HG03103 (cell line): ENCODE measurements around the gene TMC1.
"Not testable (repeated sequence)": the region's sequence is repeated elsewhere in the genome, so short reads cannot be mapped to it uniquely, and the experiment has no call there.

Experiments used
- ATAC-seq: cut with Tn5 transposase; IDR thresholded peaks from one replicate; pipeline ENCODE4 v1.9.1; 2021; ENCODE audit warnings: low read depth; ENCODE audit not compliant: unreplicated experiment

Gene TMC1

DNA sequence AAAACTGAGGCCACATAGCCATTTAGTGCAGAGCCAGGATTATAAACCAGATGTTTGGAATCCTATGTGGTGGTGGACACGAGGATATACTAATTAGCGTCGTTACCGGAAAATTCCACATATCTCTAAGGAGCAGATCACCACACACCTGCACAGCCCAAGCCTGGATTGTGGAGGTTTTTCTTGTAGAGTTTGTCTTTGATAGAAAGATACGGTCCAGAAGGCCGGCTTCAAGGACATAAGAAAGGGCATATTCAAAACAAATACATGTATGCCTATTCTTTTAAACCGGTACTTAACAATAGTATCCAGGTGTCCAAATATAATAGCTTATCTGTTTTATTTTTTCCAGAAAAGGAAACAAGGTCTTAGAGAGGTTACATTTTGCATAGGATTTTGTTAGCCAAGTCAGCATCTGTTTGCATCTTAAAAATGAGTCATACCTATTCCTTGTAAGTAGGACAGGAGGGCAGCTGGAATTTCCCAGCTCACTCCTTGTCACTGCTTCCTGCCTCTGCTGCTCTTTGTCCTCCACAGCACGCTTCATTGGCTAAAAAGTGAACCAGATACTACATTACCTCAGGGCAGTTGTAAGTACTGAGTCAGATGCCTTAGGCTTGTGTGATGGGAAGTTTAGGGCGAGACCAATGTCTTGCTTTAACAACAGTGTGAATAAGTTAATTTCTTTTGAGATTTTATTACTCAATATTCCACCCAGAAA is 3.6 kb downstream of the TMC1 start:
- ATAC-seq, result no peak

DNA sequence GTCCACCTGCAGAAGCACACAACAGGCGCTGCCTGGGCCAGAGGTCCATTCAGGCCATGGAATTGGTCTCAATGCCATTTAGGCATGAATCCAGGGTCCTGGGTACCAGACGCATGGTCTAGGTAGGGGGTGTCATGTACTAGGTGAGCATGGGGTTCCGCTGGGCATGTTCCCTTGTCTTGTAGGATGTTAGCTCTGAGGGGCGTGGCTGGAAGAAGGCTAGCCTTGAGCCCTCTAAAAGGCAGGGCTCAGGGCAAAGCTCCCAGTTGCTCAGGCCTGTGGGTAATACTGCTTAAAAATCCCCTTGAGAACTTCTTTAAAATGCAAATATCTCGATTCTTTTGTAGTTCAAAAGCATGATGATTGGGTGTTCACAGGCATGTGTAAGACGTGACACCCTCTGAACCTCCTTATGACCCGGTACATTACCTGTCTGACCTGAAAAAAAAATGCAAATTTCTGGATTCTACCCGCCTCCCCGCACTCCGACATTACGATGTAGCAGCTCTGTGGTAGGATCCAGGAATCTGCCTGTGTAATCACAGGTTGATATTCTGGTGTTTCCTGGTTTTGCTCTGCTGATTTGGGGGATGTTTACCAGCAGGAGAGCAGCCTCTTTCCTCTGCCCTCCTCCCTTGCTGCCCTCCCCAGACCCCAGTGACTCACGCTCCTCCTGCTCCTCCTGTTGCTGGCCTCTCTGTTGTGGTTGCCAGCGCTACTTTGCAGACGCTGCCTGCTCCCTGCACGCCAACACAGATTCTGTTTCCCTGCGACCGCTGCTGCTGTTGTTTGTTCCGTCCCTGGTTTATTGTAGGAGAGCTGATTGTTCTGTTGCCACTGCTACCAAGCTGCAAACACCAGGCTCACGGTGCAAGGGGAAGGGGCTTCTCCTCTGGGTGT is 5.7 kb downstream of the TMC1 start:
- ATAC-seq, result peak; percentile 83

DNA sequence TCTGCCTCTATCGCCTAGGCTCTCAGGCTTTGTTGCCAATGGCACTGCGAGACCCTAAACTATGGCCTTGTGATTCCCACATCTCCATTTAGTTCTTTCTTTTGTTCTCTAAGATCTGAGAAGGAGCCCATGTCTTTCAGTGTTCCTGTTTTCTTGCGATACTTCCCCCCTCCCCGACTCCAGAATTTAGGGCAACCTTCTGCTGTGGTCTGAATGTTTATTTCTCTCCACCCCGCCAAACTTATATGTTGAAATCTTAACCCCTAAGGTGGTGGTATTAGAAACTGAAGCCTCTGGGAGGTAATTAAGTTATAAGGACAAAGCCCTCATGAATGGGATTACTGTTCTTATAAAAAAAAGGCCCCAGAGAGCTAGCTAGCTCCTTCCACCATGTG is 6.4 kb downstream of the TMC1 start:
- ATAC-seq, result no peak

DNA sequence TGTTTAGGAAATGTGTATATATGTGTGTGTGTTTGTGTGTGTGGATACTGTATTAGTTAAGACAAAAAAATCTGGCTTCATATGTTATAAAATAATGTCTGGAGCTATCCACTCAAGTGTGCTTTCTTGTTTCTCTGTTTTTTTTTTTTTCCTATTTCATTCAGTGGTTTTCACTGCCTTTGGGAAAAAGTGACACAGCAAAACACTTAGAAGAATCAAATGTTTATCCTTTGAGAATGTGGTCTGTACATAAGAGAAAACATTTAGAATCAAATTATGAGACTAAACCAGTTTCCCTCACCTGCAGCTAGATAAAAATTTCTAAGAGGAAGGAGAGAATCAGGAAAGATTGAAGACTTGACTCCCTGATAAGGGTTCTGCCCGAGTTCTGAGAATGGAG is 8.1 kb downstream of the TMC1 start:
- no peak for ATAC-seq

DNA sequence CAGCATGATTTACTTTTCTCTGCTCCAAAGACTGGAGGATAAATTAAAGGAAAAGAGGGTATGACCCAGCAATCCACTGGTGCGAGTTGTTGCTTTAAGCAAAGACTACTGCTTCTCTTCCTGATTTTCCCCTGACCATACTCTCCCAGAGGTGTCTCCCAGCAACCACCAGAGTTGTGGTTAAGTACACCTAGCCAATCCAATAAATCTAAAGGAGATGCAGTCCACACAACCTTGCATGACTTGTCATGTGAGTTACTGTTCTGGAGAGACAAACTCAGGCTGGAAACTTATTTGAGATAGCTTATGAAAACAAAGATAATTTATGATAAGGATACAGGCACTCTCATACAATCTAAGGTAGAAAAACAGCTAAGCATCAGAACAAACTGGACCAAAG is 11.9 kb downstream of the TMC1 start:
- ATAC-seq, result no peak

DNA sequence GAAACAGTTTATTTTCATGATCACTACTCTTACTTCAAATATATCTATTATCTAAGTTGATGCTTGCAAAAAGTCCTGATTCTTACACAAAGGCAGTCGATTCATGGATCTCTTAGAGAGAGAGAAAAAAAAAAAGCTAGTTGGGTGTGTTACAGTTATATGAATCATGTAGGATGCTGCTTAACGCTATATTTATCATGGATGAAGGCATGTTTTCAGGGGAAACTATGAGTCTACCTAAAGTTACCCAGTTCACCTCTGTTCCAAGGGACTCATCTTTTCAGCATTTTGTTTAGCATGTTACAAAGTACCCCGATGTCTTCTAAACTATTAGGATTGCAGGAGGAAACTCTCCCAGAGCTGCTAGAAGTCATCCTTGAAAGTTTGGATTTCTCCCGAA is 13.5 kb downstream of the TMC1 start:
- no peak for ATAC-seq

DNA sequence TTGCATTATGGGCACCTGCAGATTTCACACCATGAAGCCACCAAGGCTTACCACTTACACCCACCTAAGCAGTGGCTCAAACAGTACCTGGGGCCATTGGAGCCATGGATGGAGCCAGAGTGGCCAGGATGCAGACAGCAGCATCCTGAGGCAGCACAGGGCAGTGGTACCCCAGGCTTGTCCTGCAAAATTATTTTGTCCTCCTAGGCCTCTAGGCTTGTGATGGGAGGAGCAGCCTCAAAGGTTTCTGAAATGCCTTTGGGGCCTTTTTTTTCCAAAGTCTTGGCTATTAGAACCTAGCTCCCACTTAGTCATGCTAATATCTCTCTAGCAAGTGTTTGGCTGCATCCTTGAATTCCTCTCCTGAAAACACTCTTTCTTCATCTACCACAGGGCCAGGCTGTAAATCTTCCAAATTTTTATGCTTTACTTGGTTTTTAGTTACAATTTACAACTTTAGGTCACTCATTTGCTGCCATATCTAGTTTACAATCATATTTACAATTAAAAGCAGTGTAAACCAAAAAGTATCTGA is 15.7 kb downstream of the TMC1 start:
- ATAC-seq, result no peak

DNA sequence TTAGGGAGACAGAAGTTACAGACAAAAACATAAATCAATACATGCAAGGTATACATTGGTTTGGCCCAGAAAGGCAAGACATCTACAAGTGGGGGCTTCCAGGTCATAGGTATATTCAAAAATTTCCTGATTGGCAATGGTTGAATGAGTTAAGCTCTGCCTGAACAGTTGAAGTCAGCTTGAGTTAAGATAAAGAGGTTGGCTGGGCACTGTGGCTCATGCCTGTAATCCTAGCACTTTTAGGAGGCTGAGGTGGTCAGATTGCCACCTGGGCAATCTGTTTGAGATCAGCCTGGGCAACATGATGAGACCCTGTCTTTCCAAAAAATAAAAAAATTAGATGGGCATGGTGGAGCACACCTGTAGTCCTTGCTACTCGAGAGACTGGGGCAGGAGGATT is 16.3 kb downstream of the TMC1 start:
- no peak for ATAC-seq

DNA sequence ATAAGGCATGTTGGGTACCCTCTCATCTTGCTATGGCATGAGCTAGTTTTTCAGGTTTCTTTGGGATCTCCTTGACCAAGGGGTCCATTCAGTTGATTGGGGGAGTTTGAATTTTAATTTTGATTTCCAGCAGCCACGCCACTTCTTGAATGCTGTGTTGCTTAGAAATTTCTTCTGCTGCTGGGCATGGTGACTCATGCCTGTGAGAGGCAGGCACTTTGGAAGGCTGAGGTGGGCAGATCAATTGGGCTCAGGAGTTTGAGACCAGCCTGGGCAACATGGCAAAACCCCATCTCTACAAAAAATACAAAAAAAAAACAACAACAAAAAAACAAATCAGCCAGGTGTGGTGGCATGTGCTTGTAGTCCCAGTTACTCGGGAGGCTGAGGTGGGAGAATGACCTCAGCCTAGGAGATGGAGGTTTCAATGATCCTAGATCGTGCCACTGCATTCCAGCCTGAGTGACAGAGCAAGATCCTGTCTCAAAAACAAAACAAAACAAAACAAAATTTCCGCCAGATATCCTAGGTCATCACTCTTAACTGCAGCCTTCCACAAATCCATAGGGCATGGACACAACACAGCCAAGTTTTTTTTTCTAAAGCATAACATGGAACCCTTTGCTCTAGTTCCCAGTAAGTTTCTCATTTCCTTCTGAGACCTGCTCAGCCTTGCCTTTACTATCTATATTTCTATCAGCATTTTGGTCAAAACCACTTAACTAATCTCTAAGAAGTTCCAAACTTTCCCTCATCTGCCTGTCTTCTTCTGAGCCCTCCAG is 17.7 kb downstream of the TMC1 start:
- ATAC-seq, result no peak

DNA sequence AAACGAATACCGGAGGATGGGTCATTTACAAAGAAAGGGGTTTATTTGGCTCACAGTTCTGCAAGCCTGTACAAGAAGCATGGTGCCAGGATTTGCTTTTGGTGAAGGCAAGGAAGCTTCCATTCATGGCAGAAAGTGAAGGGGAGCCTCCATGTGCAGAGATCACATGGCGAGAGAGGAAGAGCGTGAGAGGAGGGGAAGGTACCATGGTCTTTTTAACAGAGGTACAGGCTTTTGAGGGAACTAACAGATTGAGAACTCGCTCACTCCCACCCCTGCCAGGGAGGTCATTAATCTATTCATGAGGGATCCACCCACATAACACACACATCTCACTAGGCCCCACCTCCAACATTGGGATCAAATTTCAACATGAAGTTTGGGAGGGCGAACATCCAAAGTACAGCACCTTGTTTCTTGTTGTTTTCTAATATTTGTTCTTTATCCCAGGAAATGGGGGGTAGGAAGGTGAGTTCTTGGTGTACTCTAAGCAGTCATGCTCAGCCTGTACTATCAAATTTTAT is 18.5 kb downstream of the TMC1 start:
- ATAC-seq, result no peak

DNA sequence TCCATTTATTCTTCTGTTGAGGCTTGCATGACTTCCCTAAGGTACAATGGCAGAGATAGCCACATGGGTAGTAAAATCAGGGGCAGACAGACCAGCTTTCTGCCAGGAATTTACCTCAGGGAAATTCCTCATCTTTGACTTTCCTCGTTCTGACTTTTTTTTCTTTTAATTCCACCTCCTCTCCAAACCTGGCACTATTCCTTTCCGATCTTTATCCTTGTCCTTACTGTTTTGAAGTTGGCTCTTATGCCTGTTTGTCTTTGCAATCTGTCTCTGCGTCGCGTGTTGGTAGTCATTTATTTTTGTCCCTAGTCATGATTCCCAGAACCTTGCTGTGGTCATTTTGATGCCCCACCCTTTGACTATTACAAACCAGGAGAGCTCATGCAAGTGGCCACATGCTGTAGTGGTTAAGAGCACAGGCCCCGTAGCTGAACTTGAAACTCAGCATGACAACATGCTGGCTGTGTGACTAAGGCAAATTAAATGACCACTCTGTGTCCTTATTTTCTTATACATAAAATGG is 19.0 kb downstream of the TMC1 start:
- ATAC-seq, result no peak

DNA sequence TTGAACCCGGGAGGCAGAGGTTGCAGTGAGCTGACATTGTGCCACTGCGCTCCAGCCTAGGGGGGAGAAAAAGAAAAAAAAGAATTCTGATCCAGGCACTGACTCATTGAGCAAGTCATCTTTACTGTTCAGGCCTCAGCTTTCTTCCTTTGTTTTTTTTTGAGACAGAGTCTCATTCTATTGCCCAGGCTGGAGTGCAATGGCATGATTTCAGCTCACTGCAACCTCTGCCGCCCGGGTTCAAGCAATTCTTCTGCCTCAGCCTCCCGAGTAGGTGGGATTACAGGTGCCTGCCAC is 21.1 kb downstream of the TMC1 start:
- not testable (repeated sequence) for ATAC-seq

DNA sequence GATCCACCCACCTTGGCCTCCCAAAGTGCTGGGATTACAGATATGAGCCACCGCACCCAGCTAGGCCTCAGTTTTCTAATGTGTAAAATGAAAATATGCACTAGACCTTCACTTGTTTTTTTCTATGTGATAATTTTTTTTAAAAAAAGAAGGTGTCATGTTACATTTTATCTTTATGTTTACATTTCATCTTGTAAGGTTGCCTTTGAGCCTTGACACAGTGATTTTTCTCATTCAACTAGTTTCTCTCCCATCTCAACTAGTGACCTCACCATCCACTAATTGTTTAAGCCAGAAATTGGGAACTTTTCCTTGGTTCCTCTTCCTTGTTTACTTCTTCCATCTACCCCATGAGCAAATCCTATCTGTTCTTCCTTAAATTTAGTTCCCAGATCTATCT is 21.5 kb downstream of the TMC1 start:
- ATAC-seq, result no peak

DNA sequence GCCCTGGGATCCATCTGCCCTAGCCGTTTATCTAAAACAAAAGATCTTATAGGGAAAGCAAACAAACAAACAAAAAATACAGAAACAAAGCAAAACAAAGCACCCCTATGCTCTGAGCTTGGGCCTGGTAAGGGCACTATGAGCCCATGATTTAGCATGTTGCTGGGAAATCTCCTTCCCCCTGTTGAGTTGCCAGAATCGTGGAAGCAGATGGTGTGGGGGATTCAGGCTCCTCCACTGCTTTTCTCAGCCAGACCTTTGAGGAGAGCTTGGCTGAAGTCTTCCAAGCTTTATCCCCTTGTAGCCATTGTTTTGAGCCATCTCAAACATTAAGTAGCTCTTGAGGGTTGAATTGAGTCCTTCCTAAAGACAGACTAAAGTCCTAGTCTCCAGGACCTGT is 29.9 kb downstream of the TMC1 start:
- ATAC-seq, result no peak

DNA sequence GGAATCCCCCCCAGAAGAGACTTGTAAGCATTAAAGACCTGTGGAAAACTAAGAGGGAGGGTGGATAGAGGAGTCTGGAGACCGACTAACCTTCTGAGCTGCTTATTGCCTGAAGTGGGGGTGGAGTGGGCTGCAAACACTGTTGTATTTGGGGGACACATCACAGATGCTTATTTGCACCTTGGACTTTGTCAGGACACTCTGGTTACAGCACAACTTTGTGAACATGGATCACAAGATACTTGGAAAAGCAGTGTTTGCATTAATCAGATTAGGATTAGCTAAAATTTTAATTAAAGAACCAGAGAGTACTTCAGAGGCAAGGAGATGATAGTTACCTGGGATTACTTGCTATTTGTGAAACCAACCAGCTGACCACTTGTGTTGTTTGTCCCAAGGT is 30.9 kb downstream of the TMC1 start:
- no peak for ATAC-seq

DNA sequence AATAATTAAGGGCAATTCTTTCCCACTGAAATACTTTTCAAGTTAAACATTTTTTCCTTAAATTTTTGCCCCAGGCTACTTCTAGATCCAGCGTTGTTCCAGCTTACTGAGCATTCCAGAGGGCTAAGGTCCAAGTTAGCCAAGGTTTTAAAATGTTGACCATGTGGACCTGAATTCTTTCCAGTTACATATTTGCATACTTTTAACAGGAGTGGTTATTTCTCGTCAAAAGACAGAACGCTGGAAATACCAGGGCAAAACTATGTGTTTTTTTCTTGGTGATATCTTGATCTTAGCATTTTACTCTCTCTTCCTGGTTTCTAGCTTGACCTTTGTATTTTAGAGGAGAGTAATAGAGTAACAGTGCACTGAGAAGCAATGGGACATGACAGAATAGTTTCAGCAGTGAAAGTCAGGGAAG is 32.8 kb downstream of the TMC1 start:
- no peak for ATAC-seq

DNA sequence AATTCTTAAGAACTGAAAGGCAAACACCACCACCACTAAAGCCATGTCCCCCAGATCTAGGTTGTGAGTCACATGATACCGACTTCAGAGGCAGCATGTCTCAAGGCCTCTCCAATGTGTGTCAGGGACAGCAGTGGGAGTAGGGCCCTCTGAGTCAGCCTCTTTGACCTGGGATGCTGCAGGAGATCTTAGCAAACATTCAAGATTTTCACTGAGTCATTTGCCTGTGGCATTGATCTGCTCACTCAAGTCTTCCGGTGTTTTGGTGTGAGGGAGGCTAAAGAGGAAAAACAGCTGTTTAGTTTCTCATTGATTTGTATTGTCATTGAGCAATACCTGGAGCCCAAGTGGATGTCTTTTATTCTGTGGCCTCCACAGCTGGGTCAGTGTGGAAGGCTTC is 36.1 kb downstream of the TMC1 start:
- no peak for ATAC-seq

DNA sequence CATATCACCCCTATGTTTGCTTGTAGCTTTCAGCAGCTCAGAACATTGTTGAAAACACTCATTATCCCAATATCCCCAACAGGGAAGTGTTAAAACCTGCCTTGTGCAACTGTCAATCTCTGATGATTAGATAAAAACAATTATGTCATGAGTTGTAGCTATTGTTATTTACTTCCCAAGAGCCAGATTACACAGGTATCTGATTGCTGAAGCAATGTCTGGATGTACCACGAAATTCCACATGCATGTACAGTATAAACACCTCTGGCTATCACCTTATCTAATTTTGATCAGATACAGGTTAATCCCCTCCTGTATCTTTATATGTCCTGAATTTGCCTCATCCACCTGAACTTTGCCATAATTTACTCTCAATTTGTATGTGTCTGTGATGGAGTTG is 38.7 kb downstream of the TMC1 start:
- no peak for ATAC-seq

DNA sequence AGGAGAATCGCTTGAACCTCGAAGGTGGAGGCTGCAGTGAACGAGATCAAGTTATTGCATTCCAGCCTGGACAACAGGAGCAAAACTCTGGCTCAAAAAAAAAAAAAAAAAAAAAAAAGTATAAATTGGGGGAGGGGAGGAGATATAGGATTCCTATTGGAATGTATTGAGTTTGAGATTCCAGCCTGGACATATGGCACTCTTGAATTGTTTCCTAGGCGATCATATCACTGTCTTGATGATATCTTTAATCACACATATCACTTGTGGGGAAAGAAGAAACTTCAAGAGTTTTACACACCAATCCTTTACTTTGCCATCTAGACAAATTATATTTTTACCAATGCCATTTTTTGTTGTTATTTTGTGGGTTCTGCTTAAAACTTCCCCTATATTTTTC is 42.4 kb downstream of the TMC1 start:
- no peak for ATAC-seq

DNA sequence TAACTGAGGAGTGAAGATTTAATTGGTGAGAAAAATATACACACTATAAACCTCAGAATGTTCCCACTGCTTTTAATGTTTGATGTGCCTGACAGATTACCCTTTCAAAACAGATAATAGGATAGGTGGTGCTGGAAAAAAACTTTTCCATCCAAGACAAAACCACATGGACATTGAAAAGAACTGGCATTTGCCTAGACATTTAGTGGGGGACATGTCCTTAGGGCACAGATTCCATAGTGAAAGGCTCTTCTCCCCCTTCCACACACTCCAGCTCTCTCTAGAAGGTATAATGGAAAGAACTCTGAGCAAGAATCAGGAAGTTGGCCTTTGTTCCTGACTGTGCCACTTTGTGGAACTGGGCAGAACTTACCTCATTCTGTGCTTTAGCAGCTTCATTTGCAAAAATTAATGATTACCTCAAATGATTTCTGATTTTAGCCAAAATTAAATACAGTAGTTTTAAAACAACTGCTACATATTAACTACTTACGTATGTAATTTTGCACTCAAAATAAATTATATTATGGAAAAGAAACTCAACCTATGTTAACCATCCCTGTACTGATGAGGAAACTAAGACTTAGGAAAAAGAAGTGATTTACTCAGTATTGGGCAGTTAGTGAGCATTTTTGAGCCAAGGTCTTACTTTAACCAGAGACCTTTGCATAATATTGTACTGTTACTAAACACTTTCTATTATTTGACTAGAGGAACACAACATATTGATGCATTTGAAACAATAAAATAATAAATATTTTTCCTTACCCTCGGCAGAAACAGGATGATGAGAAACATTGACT is 43.3 kb downstream of the TMC1 start:
- ATAC-seq, result no peak
